ENCODE data around the gene SNRPA. TPM values are rescaled to one million over a fixed set of nuclear protein-coding genes. Genes with fewer than 3 reads are reported as not detected.
A peak's percentile ranks its signal among the peaks of the same experiment; 100 is the strongest.

The SNRPA gene
- total and polyA plus RNA-seq, 2 of the 8 experiments (the other 6 are each of a cell fraction or from before 2014, with no cell fraction given): 201 to 202 TPM

DNA sequence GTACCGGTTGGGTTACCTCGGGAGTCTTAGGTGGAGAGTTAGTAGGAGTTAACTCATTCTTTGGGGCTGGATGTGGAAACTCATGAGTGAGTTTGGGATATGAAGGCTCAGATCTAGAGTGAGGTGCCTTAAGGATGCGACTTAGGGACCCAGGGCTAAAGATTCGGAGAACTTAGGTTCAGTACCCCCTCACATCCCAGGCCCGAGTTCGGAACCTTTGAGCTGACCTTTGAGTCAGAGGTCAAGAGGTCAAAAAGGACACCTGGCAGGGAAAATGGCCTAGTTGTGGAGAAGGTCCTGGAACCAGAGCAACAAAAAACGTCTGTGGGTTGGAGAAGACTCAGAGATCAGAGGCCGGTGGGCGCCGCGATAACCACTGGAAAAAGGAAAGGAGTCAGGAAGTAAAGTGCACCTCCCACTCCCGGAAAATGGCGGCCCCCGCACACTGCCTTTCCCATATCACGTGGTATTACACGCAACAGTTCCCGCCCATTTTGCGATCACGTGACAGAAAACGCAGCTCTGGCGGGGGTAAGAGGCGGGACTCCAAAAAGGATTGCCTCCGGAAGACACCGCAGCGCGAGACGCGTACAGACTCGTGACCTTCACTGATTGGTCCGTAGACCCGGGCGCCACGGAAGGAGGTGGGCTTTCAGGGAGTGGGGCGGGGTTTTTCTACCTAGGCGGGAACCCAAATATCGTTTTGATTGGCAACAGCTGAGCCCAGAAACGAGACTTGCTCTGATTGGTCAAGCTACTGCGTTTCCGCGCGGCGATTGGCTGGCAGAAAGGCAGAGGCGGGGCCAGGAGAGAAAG lies 737 bp upstream of the SNRPA start, which contains the start of gene ACTMAP:
ACTMAP (minus strand) TSS at position 420 of the 816 bp plus-strand sequence. CDS start 674 bp downstream, outside the sequence.
- peak within 1 kb of the TSS; percentile 100 for H2BK5ac ChIP-seq (ENCODE audit: low read depth, low read length)
- H2BK12ac ChIP-seq (ENCODE audit: low read depth, low read length): peak within 1 kb of the TSS; percentile 100
- H2BK20ac ChIP-seq (ENCODE audit: low read length): no peak within 1 kb of the TSS
- H3K27me3 ChIP-seq (replicated peaks in 1 of 4; ENCODE audit: control insufficient read depth in 3 of 4, extremely low read depth in 1 of 4, insufficient read depth in 3 of 4, low read length in 3 of 4): no peaks in the 10 kb centered on the region
- POLR2A ChIA-PET (ENCODE audit: partially characterized antibody): interaction anchor here (0.7 to 15.7 kb wide), 28 partner anchors 7 to 559 kb away, joined by 3 to 399 read pairs (median 4); partner anchors contain the start of genes COQ8B, EGLN2, HNRNPUL1 and ITPKC
- DNase-seq (ENCODE audit: low read depth in 1 of 2, low spot score in 2 of 2): peak; percentile 98 to 99
- peak within 1 kb of the TSS; percentile 83 for H2BK120ac ChIP-seq (replicated peaks; ENCODE audit: low read depth, low read length)
- peaks cover 0 to 10% (median 2%) of the 10 kb centered on the region in 4 experiments; a peak in 4 of 7 replicates for H3K4me1 ChIP-seq (replicated peaks in 1 of 4; ENCODE audit: control insufficient read depth in 3 of 4, insufficient read depth in 4 of 4, low read length in 3 of 4)
- H3K23ac ChIP-seq (ENCODE audit: insufficient read length): no peak within 1 kb of the TSS
- H2AFZ ChIP-seq (ENCODE audit: low read length): no peak within 1 kb of the TSS
- peak within 1 kb of the TSS; percentile 91 to 99 for H3K4me2 ChIP-seq (ENCODE audit: insufficient read depth in 1 of 2, low read depth in 2 of 2, low read length in 2 of 2)
- peak within 1 kb of the TSS; percentile 100 for H3K18ac ChIP-seq (ENCODE audit: extremely low read depth, low read length)
- peak within 1 kb of the TSS; percentile 99 for H4K8ac ChIP-seq (ENCODE audit: extremely low read depth, insufficient read depth, low read length)
- H4K20me1 ChIP-seq (replicated peaks in 1 of 2; ENCODE audit: control insufficient read depth in 1 of 2, insufficient read depth in 2 of 2, low read length in 2 of 2): peaks cover 6 to 7% of the 10 kb centered on the region in 2 experiments
- peak within 1 kb of the TSS; percentile 80 to 99 (median 90) for H3K4me3 ChIP-seq (ENCODE audit: extremely low read depth in 1 of 4, insufficient read depth in 2 of 4, low read depth in 3 of 4, low read length in 4 of 4)
- CTCF ChIA-PET (ENCODE audit: partially characterized antibody): interaction anchor here (1.2 to 2.2 kb wide), 4 partner anchors 9 to 87 kb away, joined by 4 to 10 read pairs (median 5); no protein-coding TSS in a partner anchor
- WGBS, 2 experiments (ENCODE audit: extremely low coverage in 1 of 2, insufficient coverage in 1 of 2, insufficient read length in 1 of 2, insufficient replicate concordance in 2 of 2, low coverage in 1 of 2, low lambda C conversion rate in 2 of 2, missing lambda C conversion rate in 1 of 2): 2% methylated on average over 43 of the region's 43 CpGs; no CpG with 5 or more reads in 1 of the 2 experiments
- H4K5ac ChIP-seq (ENCODE audit: insufficient read length, low read depth, low read length): peak within 1 kb of the TSS; percentile 98
- H3K27ac ChIP-seq (ENCODE audit: low read depth, low read length): peak within 1 kb of the TSS; percentile 99
- H3K9ac ChIP-seq (replicated peaks in 1 of 4; ENCODE audit: extremely low read depth in 1 of 4, low read depth in 3 of 4, low read length in 3 of 4): peak within 1 kb of the TSS; percentile 99 to 100 (median 100)
- peak within 1 kb of the TSS; percentile 100 for H2AK5ac ChIP-seq (ENCODE audit: low read depth, low read length)
- peak within 1 kb of the TSS; percentile 99 for H4K91ac ChIP-seq (replicated peaks; ENCODE audit: insufficient read length, low read length)
- peak within 1 kb of the TSS; percentile 50 for H3K14ac ChIP-seq (ENCODE audit: insufficient read length)
- H2BK15ac ChIP-seq (ENCODE audit: low read length): peak within 1 kb of the TSS; percentile 72
- H3K36me3 ChIP-seq (ENCODE audit: control insufficient read depth in 2 of 4, insufficient read depth in 4 of 4, low read length in 3 of 4): peaks cover 2 to 20% (median 4%) of the 10 kb centered on the region in 4 experiments; a peak in 3 of 8 replicates
- no peaks in the 10 kb centered on the region for H3K9me3 ChIP-seq (ENCODE audit: insufficient read depth in 2 of 2, low read depth in 1 of 2, low read length in 1 of 2)
- peak within 1 kb of the TSS; percentile 88 for H3K4ac ChIP-seq (replicated peaks; ENCODE audit: insufficient read length, low read depth, low read length)
- H3K79me1 ChIP-seq (ENCODE audit: low read depth, low read length): no peaks in the 10 kb centered on the region; the same call in 1 of the 2 replicates
- H3K56ac ChIP-seq (replicated peaks; ENCODE audit: insufficient read length, low read depth, low read length): peak within 1 kb of the TSS; percentile 94
- H3K79me2 ChIP-seq (ENCODE audit: control insufficient read depth in 1 of 2, insufficient read depth in 2 of 2, low read length in 2 of 2): peaks cover 33 to 61% of the 10 kb centered on the region in 2 experiments
- FAIRE-seq: peak; percentile 90
- peaks cover 9% of the 10 kb centered on the region for H3K23me2 ChIP-seq (ENCODE audit: low read depth, low read length)

Data from H1 (cell line).